ENCODE measurements around the gene TMEM164. TPM values are rescaled to one million over a fixed set of nuclear protein-coding genes. Genes with fewer than 3 reads are reported as not detected.

TMEM164 gene
- total and polyA plus RNA-seq, 2 experiments from 2014 or later, result 3.4 to 17.2 TPM

DNA sequence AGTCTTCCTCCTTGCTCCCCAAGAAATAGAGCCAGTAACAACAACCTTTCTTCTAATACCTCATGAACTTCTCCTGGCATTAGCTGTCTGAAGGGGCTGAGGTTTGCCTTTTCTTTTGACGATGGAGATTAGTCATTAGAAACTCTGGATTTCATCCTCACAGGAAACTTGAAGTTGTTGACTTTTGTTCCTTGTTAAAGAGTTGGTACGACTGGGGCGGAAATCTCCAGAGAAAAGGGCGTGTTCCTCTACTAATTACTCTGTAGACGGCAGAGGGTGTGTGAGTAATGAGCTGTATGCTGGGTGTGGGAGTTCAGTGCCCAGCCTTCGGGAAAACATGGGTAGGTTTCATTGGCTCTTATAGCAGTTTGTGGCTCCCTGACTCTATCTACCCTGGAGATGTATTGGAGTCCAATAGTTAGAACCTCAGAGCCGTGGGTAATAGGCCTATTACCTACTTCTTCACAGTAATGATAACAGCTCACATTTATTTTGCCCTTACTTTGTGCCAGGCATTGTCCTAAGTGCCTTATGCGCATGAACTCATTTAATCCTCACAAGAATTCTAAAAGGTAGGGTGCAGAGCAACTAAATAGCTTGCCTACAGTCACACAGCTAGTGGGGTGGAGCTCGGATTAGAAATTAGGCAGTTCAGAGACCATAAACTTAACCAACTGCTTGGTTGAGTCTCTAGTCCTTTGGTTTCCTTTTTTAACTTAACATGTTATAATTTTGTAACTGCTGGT is 23.4 kb downstream of the TMEM164 start:
- Histone ChIP-seq H3K36me3 (ENCODE audit: insufficient read depth) (no peaks in the 10 kb centered on the region), H4K20me1 (replicated peaks; ENCODE audit: insufficient read depth) (no peaks in the 10 kb centered on the region), H3K4me1 (ENCODE audit: insufficient read depth) (no peaks in the 10 kb centered on the region; the same call in 1 of the 2 replicates), H3K4me2 (peak overlapping the region; percentile 12; the same call in 1 of the 2 replicates), H3K4me3 (no peak overlapping the region), H3K9me2 (ENCODE audit: insufficient read depth) (no peaks in the 10 kb centered on the region), H2AFZ (no peak overlapping the region), H3K27ac (ENCODE audit: low read depth) (no peak overlapping the region), H3K79me2 (replicated peaks; ENCODE audit: insufficient read depth) (no peaks in the 10 kb centered on the region; the same call in 1 of the 2 replicates), H3F3A (replicated peaks; ENCODE audit: low read depth) (no peaks in the 10 kb centered on the region), H3K27me3 (ENCODE audit: insufficient read depth) (no peaks in the 10 kb centered on the region)
- Mint-ChIP-seq H3K9me3 (no peaks in the 10 kb centered on the region), H3K4me1 (peaks cover 16% of the 10 kb centered on the region), H3K36me3 (ENCODE audit: low read depth) (no peaks in the 10 kb centered on the region), H3K27me3 (ENCODE audit: insufficient read depth, low read depth, poor library complexity) (peaks cover 2% of the 10 kb centered on the region), H3K27ac (no peak overlapping the region; the same call in 1 of the 2 replicates), H3K4me3 (no peak overlapping the region)
- DNase-seq (ENCODE audit: low spot score) (no peak), ATAC-seq (peak; percentile 63; the same call in 2 of the 3 replicates)
- TF ChIP-seq, protein P1, sequence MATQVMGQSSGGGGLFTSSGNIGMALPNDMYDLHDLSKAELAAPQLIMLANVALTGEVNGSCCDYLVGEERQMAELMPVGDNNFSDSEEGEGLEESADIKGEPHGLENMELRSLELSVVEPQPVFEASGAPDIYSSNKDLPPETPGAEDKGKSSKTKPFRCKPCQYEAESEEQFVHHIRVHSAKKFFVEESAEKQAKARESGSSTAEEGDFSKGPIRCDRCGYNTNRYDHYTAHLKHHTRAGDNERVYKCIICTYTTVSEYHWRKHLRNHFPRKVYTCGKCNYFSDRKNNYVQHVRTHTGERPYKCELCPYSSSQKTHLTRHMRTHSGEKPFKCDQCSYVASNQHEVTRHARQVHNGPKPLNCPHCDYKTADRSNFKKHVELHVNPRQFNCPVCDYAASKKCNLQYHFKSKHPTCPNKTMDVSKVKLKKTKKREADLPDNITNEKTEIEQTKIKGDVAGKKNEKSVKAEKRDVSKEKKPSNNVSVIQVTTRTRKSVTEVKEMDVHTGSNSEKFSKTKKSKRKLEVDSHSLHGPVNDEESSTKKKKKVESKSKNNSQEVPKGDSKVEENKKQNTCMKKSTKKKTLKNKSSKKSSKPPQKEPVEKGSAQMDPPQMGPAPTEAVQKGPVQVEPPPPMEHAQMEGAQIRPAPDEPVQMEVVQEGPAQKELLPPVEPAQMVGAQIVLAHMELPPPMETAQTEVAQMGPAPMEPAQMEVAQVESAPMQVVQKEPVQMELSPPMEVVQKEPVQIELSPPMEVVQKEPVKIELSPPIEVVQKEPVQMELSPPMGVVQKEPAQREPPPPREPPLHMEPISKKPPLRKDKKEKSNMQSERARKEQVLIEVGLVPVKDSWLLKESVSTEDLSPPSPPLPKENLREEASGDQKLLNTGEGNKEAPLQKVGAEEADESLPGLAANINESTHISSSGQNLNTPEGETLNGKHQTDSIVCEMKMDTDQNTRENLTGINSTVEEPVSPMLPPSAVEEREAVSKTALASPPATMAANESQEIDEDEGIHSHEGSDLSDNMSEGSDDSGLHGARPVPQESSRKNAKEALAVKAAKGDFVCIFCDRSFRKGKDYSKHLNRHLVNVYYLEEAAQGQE (IDR thresholded peaks at IDR 0.05; ENCODE audit: unreplicated experiment), result no peak
- TF ChIP-seq CREB1 (CRISPR knock-in tag; IDR thresholded peaks at IDR 0.05; ENCODE audit: low read depth), result no peak
- TF ChIP-seq POLR2AphosphoS5 (IDR thresholded peaks at IDR 0.05; ENCODE audit: low read depth), result no peak
- TF ChIP-seq ZNF114 (CRISPR knock-in tag; IDR thresholded peaks at IDR 0.05), result no peak
- no peak for TF ChIP-seq JUNB (IDR thresholded peaks at IDR 0.05; ENCODE audit: unreplicated experiment)
- TF ChIP-seq EZH2 (IDR thresholded peaks at IDR 0.05; ENCODE audit: low read depth, unreplicated experiment), result no peak
- no peak for TF ChIP-seq STAT1 (IDR thresholded peaks at IDR 0.05; ENCODE audit: unreplicated experiment)
- TF ChIP-seq, protein P2, sequence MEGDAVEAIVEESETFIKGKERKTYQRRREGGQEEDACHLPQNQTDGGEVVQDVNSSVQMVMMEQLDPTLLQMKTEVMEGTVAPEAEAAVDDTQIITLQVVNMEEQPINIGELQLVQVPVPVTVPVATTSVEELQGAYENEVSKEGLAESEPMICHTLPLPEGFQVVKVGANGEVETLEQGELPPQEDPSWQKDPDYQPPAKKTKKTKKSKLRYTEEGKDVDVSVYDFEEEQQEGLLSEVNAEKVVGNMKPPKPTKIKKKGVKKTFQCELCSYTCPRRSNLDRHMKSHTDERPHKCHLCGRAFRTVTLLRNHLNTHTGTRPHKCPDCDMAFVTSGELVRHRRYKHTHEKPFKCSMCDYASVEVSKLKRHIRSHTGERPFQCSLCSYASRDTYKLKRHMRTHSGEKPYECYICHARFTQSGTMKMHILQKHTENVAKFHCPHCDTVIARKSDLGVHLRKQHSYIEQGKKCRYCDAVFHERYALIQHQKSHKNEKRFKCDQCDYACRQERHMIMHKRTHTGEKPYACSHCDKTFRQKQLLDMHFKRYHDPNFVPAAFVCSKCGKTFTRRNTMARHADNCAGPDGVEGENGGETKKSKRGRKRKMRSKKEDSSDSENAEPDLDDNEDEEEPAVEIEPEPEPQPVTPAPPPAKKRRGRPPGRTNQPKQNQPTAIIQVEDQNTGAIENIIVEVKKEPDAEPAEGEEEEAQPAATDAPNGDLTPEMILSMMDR (conservative IDR thresholded peaks at IDR 0.05; ENCODE audit: low read depth in 2 of 2), result no peak
- TF ChIP-seq EZH2phosphoT487 (IDR thresholded peaks at IDR 0.05; ENCODE audit: unreplicated experiment), result no peak
- TF ChIP-seq NANOG (IDR thresholded peaks at IDR 0.05; ENCODE audit: borderline replicate concordance), result no peak
- TF ChIP-seq, protein P3, sequence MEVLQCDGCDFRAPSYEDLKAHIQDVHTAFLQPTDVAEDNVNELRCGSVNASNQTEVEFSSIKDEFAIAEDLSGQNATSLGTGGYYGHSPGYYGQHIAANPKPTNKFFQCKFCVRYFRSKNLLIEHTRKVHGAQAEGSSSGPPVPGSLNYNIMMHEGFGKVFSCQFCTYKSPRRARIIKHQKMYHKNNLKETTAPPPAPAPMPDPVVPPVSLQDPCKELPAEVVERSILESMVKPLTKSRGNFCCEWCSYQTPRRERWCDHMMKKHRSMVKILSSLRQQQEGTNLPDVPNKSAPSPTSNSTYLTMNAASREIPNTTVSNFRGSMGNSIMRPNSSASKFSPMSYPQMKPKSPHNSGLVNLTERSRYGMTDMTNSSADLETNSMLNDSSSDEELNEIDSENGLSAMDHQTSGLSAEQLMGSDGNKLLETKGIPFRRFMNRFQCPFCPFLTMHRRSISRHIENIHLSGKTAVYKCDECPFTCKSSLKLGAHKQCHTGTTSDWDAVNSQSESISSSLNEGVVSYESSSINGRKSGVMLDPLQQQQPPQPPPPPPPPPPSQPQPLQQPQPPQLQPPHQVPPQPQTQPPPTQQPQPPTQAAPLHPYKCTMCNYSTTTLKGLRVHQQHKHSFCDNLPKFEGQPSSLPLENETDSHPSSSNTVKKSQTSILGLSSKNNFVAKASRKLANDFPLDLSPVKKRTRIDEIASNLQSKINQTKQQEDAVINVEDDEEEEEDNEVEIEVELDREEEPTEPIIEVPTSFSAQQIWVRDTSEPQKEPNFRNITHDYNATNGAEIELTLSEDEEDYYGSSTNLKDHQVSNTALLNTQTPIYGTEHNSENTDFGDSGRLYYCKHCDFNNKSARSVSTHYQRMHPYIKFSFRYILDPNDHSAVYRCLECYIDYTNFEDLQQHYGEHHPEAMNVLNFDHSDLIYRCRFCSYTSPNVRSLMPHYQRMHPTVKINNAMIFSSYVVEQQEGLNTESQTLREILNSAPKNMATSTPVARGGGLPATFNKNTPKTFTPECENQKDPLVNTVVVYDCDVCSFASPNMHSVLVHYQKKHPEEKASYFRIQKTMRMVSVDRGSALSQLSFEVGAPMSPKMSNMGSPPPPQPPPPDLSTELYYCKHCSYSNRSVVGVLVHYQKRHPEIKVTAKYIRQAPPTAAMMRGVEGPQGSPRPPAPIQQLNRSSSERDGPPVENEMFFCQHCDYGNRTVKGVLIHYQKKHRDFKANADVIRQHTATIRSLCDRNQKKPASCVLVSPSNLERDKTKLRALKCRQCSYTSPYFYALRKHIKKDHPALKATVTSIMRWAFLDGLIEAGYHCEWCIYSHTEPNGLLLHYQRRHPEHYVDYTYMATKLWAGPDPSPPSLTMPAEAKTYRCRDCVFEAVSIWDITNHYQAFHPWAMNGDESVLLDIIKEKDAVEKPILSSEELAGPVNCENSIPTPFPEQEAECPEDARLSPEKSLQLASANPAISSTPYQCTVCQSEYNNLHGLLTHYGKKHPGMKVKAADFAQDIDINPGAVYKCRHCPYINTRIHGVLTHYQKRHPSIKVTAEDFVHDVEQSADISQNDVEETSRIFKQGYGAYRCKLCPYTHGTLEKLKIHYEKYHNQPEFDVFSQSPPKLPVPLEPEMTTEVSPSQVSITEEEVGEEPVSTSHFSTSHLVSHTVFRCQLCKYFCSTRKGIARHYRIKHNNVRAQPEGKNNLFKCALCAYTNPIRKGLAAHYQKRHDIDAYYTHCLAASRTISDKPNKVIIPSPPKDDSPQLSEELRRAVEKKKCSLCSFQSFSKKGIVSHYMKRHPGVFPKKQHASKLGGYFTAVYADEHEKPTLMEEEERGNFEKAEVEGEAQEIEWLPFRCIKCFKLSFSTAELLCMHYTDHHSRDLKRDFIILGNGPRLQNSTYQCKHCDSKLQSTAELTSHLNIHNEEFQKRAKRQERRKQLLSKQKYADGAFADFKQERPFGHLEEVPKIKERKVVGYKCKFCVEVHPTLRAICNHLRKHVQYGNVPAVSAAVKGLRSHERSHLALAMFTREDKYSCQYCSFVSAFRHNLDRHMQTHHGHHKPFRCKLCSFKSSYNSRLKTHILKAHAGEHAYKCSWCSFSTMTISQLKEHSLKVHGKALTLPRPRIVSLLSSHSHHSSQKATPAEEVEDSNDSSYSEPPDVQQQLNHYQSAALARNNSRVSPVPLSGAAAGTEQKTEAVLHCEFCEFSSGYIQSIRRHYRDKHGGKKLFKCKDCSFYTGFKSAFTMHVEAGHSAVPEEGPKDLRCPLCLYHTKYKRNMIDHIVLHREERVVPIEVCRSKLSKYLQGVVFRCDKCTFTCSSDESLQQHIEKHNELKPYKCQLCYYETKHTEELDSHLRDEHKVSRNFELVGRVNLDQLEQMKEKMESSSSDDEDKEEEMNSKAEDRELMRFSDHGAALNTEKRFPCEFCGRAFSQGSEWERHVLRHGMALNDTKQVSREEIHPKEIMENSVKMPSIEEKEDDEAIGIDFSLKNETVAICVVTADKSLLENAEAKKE (CRISPR knock-in tag; IDR thresholded peaks at IDR 0.05), result no peak
- no peak for TF ChIP-seq ZNF331 (CRISPR knock-in tag; IDR thresholded peaks at IDR 0.05; ENCODE audit: low read depth)
- TF ChIP-seq, protein P4, sequence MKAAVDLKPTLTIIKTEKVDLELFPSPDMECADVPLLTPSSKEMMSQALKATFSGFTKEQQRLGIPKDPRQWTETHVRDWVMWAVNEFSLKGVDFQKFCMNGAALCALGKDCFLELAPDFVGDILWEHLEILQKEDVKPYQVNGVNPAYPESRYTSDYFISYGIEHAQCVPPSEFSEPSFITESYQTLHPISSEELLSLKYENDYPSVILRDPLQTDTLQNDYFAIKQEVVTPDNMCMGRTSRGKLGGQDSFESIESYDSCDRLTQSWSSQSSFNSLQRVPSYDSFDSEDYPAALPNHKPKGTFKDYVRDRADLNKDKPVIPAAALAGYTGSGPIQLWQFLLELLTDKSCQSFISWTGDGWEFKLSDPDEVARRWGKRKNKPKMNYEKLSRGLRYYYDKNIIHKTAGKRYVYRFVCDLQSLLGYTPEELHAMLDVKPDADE (IDR thresholded peaks at IDR 0.05), result no peak
